GM21423 (cell line): ENCODE measurements around the gene TMEM82.

ENCODE experiments used
- ATAC-seq: cut with Tn5 transposase; IDR thresholded peaks from one replicate; pipeline ENCODE4 v1.9.1; 2021; ENCODE audit warnings: mild to moderate bottlenecking, moderate library complexity; ENCODE audit not compliant: unreplicated experiment

TMEM82 gene

GRCh38 chr1:15755646-15756040, 13.3 kb downstream of the TMEM82 start:
- ATAC-seq = no peak

DNA sequence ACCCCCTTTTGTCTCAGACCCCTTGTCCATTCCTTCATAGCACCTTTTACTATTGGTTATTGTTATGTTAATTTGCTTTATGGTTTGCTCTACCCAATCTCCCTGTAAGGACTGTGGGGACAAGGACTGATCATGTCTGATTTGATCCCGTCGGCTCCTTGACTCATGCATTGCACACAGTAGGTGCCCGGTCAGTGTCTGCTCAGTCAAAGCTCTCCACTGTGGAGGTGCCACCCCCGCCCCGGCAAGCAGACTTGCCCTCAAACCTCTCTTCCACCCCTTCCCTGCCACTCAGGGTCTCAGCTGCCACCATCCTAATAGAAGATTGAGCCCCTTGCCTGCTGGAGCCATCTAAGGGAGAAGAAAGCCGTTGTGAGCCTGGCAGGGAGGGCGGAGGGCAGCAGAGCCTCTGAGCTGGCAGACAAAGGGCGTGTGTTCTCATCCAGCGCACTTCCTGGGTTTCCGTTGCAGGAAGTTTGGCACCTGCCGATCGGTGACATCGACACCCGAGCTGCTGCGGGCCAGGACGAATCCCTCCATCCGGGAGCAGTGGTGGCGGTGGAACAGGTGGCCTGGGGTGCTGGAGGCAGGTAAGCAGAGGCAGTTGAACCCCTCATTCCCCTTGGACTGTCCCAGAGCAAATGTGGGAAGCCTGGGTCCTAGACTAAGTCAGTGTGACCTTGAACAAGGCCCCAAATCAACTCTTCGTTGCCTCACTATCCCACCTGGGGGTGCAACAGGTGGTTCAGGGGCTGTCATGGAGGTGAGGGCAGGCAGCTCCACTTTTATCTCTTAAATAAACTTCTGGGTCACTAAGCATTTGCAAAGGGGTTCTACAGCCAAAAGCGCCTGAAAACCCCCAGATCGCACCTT, 14.1 kb downstream of the TMEM82 start:
- ATAC-seq = no peak

- no peak for ATAC-seq
These were observed 14.8 kb downstream of the TMEM82 start for GRCh38 chr1:15757016-15757543.

GRCh38 chr1:15757575-15758342, 15.5 kb downstream of the TMEM82 start:
- ATAC-seq = no peak

- ATAC-seq = no peak
These were observed 16.1 kb downstream of the TMEM82 start, which contains the start of gene FBLIM1 for GRCh38 chr1:15758343-15758931. FBLIM1 (plus strand) TSS chr1:15758795; CDS start chr1:15764984, 6,189 bp downstream.

GRCh38 chr1:15758953-15759661, 16.8 kb downstream of the TMEM82 start:
- no peak for ATAC-seq

DNA sequence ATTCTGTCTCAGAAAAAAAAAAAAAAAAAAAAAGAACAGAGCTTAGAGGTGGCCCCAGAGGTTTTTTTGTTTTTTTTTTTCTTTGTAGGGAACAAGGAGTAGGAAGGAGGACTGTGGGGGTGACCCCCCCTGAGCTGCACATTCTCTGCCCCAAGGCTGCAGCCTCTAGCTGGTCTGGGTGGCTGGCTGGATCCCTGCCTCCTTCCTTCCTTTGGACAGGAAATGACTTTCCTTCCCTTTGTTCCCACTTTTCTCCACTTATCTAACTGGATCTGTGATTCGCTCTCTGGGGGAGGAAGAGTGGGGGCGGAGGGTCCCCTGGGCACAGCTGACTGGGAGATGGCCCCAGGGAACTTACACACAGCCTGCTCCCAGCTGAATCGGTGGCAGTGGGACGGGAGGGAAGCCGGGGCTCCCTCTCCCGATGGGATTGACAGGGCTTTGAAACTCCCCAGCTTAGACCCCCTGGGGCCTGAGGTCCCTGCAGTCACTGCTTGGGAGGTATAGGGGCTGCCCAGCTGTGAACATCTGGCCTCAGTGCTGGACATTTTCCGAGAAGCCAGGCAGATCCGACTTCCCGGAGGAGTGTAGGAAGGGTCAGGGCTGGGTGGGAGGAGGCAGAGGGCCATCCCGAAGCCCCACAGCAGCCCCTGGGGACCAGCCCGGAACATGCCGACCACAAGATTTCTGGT, 18.4 kb downstream of the TMEM82 start:
- no peak for ATAC-seq

DNA sequence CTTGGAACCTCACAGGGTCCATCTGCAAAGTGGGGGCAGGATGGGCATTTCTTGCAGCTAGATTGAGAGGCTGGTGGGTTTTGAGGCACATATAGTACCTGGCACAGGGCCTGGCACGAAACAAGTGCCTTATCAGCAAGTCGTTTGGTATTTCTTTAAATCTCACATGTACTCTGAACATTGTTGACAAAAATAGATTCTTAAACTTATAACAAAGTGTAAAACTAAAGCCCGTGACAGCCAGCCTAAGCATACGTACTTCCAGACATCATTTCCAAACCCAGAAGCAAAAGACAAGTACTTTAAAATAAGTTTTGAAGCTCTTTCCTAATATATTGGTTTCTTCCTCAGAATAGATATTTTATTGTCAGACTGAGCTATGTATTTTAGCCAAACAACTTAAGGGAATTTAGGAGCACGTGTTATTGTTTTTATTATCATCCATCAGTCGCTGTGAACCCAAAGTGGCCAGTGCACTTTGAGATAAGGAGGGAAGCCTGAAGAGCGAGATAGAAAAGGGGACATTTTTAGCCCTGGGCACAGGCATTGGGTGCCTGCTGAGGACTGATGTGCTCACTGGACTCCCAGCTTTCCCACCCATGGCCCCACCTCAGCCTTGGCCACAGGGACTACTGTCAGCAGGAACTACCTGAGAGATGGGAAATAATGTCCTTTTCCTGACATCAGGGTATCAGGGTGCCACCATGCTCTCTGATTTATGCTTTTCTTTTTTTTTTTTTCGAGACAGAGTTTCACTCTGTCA, 19.2 kb downstream of the TMEM82 start:
- ATAC-seq = no peak

DNA sequence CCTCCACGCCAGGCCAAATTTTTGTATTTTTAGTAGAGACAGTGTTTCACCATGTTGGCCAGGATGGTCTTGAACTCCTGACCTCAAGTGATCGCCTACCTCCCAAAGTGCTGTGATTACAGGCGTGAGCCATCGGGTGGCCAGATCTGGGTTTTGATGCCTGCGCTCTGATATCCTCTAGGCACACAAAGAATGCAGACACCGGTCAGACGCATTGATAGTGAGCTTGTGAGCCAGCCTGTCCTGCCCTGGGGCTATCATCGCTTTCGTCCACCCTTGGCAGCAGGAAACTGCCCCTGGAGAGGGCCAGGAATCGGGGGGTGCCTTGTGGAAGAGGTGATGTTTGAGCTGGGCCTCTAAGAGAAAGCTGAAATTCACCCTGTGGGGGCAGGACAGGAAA, 20.2 kb downstream of the TMEM82 start:
- no peak for ATAC-seq

DNA sequence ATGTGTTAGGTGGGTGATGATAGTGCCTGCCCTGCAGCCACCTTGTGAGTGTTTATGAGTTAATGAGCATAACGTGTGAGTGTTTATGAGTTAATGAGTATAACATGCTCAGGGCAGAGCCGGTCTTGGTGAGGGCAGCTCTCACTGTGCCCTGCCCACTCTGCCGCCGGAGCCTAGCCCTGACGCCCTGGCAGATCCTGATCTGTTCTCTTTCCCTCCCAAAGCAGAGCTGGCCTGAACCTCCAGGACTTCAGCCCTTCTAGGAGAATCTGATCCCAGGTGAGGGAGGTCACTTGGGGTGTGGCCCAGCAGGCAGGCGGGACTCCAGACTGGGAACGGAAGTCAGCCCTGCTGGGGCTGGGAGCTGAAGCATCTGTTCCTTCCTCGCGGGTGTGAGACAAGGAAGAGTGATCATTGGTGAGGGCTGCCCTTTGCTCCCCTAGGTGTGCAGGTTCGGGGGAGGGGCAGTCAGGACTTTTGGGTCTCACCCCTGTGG, 22.0 kb downstream of the TMEM82 start:
- ATAC-seq = no peak

DNA sequence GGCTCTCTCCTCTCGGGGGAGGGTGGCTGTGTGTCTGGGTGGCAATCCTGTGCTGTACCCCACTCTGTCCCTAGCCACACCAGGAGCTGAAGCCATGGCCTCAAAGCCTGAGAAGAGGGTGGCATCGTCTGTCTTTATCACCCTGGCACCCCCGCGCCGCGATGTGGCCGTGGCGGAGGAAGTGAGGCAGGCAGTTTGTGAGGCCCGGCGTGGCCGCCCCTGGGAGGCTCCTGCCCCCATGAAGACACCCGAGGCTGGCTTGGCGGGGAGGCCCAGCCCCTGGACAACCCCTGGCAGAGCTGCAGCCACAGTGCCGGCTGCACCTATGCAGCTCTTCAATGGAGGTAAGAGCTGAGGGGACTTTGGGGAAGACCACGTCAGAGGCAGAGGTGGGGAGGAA, 22.6 kb downstream of the TMEM82 start:
- ATAC-seq = no peak

DNA sequence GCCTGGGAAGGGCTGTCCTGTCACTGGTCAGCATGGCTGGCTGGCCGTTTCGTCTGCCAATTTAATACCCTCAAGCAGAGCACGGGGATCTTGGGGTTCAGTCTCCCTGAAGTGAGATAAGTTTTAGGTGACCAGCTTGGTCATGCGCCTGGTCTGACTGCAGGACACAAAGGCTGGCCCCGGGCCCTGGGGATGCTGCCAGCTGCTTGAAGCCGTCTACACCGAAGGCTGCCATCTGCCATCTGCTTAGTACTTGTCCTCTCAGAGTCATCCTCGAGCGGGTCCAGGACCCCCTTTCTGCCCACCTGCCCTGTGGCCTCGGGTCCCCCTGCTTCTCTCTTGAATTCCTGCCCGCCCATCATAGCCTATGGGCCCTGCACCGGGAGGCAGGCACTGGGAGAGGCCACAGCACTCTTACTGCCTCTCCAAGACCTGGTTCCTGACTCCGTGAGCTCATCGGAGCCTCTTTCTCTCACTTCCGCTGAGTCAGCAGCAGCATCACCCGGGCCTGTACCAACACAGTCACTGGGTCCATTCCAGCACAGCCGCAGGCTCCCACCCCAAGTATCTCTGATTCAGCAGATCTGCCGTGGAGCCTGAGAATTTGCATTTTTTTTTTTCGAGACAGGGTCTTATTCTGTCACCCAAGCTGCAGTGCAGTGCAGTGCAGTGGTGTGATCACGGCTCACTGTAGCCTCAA, 23.3 kb downstream of the TMEM82 start:
- ATAC-seq = no peak

- no peak for ATAC-seq
These were observed 25.6 kb downstream of the TMEM82 start for GRCh38 chr1:15767941-15768340.

DNA sequence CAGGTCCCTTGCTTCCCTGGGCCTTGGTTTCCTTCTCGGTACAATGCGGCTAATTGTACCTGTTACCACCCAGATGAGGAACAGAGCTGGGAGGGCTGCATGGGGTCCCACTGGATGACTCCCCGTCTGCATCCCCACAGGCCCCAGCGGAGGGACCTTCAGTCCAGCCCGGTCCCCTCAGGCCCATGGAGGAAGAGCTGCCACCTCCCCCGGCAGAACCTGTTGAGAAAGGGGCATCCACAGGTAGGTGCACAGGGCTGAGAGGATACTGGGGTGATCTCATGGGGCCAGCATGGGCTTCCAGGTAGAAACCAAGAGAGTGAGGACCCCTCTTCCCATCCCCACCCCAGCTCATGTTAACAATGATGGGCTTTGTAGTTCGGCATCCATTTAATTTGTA, 26.1 kb downstream of the TMEM82 start:
- no peak for ATAC-seq

GRCh38 chr1:15770313-15770962, 28.1 kb downstream of the TMEM82 start:
- no peak for ATAC-seq

DNA sequence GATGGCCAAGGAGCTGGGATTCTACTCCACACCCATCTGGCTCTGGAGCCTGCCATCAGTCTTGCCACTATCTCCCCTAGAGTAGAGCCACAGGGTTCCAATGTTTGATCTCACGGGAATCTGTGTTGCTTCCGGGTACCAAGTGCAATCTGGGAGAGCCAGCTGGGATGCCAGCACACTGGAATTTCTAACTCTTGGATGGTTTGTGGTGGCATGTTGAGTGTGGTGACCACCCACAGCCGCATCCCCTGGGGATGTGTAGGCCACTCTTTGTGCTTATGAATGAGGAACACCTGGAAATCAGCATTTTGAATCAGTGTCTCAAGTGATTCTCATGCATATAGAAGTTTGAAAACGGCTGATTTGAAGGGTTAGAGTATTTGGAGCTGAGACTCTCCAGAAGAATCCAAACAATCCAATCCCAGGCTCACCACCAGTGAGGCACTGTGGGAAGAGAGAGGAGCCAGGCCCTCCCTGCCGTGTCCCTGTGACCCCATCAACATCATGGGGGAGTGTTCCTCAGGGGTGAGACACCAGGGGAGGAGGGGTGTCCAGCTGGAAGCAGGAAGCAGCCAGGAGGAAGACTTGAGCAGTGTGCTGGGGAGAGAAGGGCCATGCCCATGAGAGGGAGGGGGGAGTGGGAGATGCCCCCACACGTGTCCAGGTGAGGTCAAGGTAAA, 29.7 kb downstream of the TMEM82 start:
- ATAC-seq = no peak

DNA sequence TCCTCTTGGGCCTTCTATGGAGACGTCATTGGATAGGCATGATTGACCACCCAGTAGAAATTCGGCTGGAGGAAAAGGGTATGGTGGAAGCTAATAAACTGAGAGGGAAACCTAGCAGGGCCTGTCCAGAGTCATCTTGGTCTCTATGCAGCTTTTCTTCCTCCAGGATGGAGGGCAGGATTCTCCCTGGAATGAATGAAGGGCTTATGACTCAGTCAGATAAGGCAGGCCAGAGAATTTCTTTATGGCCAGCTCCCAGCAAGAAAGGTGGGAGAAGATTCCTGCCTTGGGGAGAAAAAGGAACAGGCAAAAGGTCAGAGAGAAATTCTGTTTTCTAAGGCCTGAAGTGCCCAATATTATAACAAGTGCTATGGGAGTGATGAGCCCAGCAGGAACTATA, 33.4 kb downstream of the TMEM82 start:
- no peak for ATAC-seq
